ENCODE measurements around the gene NMS.

NMS gene

GRCh38 chr2:100485396-100485795, 15.1 kb downstream of the NMS start:
- DNase-seq (ENCODE audit: low read depth), result no peak

- no peak for DNase-seq (ENCODE audit: low read depth)
These were observed 24.4 kb downstream of the NMS start for GRCh38 chr2:100494712-100495111.

GRCh38 chr2:100502782-100503181, 32.5 kb downstream of the NMS start:
- DNase-seq (ENCODE audit: low read depth), result no peak

GRCh38 chr2:100504542-100504941, 34.3 kb downstream of the NMS start:
- DNase-seq (ENCODE audit: low read depth), result no peak

GRCh38 chr2:100509066-100509465, 38.8 kb downstream of the NMS start:
- DNase-seq (ENCODE audit: low read depth), result no peak

- no peak for DNase-seq (ENCODE audit: low read depth)
These were observed 43.4 kb downstream of the NMS start for GRCh38 chr2:100513650-100514049.

GRCh38 chr2:100517556-100517955, 47.3 kb downstream of the NMS start:
- no peak for DNase-seq (ENCODE audit: low read depth)

DNA sequence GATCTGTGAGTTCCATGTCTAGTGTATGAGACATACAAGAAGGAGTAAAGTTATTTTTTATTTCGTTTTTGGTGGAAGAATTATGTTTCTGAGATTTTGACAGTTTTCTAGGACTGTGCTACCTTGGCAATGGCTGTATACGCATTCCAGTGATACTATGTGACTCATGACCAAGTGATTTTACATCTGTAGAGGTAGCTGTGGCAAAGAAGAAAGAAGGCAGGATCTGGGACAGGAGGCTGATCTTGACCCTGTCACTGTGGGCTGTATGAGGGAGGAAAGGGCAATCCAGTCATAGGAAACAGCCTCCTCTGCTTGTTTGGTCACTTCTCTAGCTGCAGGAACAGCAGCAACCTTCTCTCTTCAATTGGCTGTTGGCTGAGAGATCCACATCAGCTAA, 48.5 kb downstream of the NMS start:
- no peak for DNase-seq (ENCODE audit: low read depth)

GRCh38 chr2:100520224-100520623, 49.9 kb downstream of the NMS start:
- no peak for DNase-seq (ENCODE audit: low read depth)

DNA sequence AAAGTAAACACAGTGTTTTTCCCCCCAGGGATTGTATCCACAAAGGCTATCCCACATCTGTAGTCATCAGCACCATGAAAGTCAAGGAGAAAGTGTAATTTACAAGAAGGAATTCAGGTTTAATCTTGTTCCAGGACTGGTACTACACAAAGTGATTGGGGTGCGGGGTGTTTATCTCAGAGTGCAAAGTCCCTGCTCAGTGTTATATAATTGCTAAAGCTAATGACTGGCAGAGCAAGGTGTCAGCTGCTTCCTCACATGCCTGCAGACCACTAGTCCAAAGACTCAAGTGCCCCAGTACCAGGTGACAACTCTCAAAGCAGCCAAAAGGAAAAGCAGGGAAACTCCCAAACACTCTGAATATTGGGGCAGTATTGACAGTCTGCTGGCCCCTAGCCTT, 52.1 kb downstream of the NMS start:
- DNase-seq (ENCODE audit: low read depth), result no peak

DNA sequence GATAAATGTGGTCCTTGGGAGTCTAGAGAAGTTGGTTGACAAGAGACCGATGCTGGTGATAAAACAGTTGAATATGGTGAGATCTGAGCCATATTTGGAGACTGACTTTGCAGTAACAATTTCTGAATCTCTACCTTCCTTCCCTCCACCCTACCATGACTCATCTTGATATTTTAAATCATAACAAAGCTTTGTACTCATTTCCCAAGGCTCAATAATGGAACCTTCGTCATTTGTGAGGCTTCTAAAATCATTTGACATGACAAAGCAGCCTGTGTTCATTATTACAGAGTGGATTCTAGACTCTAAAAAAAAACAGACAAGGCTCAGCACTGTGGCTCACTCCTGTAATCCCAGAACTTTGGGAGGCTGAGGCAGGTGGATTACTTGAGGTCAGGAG, 54.0 kb downstream of the NMS start:
- DNase-seq (ENCODE audit: low read depth), result no peak

- no peak for DNase-seq (ENCODE audit: low read depth)
These were observed 56.6 kb downstream of the NMS start for GRCh38 chr2:100526868-100527267.

- no peak for DNase-seq (ENCODE audit: low read depth)
These were observed 57.2 kb downstream of the NMS start for GRCh38 chr2:100527440-100528015.

DNA sequence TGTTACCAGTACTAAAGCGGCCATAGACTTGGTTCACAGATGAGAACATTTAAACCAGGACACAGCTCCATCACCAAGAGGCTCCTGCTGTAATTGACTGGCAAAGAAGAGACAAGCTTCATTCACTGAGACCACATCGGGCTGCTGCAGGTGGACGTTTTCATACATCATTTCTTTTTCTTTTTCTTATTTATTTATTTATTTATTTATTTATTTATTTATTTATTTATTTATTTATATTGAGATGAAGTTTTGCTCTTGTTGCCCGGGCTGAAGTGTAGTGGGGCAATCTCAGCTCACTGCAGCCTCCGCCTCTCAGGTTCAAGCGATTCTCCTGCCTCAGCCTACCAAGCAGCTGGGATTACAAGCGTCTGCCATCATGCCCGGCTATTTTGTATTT, 58.9 kb downstream of the NMS start:
- no peak for DNase-seq (ENCODE audit: low read depth)

DNA sequence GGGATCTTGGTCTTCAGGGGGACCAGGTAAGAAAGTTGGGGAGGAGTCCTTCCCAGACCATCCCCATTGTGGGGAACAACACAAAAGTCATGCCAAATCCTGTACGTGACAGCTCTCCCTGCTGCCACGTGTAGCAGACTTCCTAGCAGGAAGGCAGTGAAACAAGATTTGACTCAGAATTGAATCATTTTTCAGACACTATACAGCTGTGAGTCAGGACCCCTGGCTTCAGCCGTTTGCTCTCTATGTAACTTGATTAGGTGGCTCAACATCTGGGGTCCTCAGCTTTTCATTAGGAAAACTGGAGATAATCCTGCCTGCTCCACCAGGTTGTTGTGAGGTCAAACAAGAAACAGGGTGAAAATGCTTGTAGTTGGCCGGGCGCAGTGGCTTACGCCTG, 59.6 kb downstream of the NMS start:
- DNase-seq (ENCODE audit: low read depth), result no peak
